Activated gamma-delta T cell treated with Interleukin-2 at 50 U/mL for 16 hours (primary cell): Measurements from ENCODE around the gene SH3BP2.

Experiments used
- DNase-seq: peaks from one replicate; pipeline ENCODE4 v3.0.0-alpha.2; 2020

The SH3BP2 gene

GRCh38 chr4:2860391-2861348 is 67.8 kb downstream of the SH3BP2 start:
- DNase-seq: no peak

GRCh38 chr4:2861631-2862436 is 68.9 kb downstream of the SH3BP2 start:
- DNase-seq: no peak

GRCh38 chr4:2862528-2862927 is 69.6 kb downstream of the SH3BP2 start:
- DNase-seq: no peak

- DNase-seq: no peak
Measured at GRCh38 chr4:2863649-2864048, 70.8 kb downstream of the SH3BP2 start.

GRCh38 chr4:2865196-2865780 is 72.4 kb downstream of the SH3BP2 start:
- no peak for DNase-seq

- DNase-seq: no peak
Measured at GRCh38 chr4:2866160-2866861, 73.4 kb downstream of the SH3BP2 start.

- no peak for DNase-seq
Measured at GRCh38 chr4:2866891-2867290, 74.0 kb downstream of the SH3BP2 start.

GRCh38 chr4:2867758-2868491 is 75.0 kb downstream of the SH3BP2 start:
- DNase-seq: no peak

- no peak for DNase-seq
Measured at GRCh38 chr4:2868877-2869487, 76.1 kb downstream of the SH3BP2 start.

GRCh38 chr4:2869659-2870058 is 76.8 kb downstream of the SH3BP2 start:
- DNase-seq: no peak

GRCh38 chr4:2870082-2870481 is 77.2 kb downstream of the SH3BP2 start:
- DNase-seq: no peak

GRCh38 chr4:2871466-2871865 is 78.6 kb downstream of the SH3BP2 start:
- DNase-seq: no peak

- DNase-seq: no peak
Measured at GRCh38 chr4:2871911-2872310, 79.0 kb downstream of the SH3BP2 start.

GRCh38 chr4:2873329-2873728 is 80.4 kb downstream of the SH3BP2 start:
- DNase-seq: no peak

- no peak for DNase-seq
Measured at GRCh38 chr4:2874861-2875260, 82.0 kb downstream of the SH3BP2 start.

GRCh38 chr4:2875556-2875955 is 82.7 kb downstream of the SH3BP2 start:
- DNase-seq: no peak

GRCh38 chr4:2878346-2878745 is 85.5 kb downstream of the SH3BP2 start:
- no peak for DNase-seq

GRCh38 chr4:2879026-2879425 is 86.1 kb downstream of the SH3BP2 start:
- no peak for DNase-seq

- no peak for DNase-seq
Measured at GRCh38 chr4:2881431-2881830, 88.5 kb downstream of the SH3BP2 start.

GRCh38 chr4:2882341-2882740 is 89.5 kb downstream of the SH3BP2 start:
- no peak for DNase-seq

- DNase-seq: no peak
Measured at GRCh38 chr4:2886161-2886560, 93.3 kb downstream of the SH3BP2 start.

GRCh38 chr4:2886622-2887021 is 93.7 kb downstream of the SH3BP2 start:
- DNase-seq: no peak
